C4-2B (cell line): Measurements from ENCODE around the gene KCTD18.
A peak's percentile ranks its signal among the peaks of the same experiment; 100 is the strongest.

Source experiments
- H3K27ac ChIP-seq: fragments of 450-650 bp; 2 replicates; pipeline ENCODE4 v1.5.1; 2017
- CTCF ChIP-seq: fragments of 450-650 bp; conservative IDR thresholded peaks from 2 replicates; pipeline ENCODE4 v1.5.1; 2017; ENCODE audit warnings: mild to moderate bottlenecking
- ZFX ChIP-seq: fragments of 450-650 bp; IDR thresholded peaks from 2 replicates; pipeline ENCODE4 v1.6.1; 2017

KCTD18 gene

DNA sequence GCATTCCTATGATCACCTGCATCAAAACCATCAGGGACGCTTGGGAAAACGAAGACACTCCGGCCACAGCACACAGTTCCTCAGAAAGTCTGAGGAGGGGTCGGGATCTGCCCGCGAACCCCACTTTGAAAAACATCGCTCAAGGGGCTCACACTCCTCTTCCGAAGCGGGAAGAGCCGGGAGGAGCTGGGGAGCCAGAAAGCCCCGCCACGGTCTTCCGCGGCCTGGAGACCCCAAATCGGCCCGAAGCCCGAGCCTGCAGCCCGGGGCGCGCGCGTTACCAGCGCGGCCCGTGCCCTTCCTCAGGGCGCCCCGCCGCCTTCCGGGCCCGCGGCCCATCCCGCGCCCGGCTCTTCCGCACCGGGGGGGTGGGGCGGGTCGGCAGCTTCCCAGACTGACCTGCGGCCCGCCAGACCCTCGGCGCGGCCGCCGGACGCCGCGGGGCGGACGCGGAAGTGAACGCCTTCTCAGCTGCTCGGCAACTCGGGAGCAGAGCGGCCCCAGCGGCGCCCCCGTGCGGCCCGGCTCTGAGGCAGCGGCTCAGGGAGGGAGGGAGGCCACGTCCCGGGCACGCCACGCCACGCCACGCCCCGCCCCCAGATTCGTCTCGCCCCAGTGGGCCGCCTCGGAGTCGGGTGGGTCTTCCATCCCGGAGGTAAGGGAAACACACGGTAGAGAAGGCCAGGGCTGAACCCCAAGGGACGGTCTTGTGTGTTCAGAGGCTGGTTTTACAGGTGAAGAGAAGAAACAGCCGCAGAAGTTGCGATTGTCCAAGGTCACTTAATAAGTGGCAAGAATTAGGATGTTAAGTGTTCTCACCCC lies at the start of gene KCTD18:
Gene KCTD18 (minus strand): TSS at position 457 of the 822 bp plus-strand sequence. CDS start 3,052 bp downstream, outside the sequence.
- TF ChIP-seq CTCF (peak; percentile 95), ZFX (peak; percentile 82)

GRCh38 chr2:200540793-200541192 lies 30.9 kb upstream of the KCTD18 start:
- no peak for TF ChIP-seq ZFX
- no peak for TF ChIP-seq CTCF
- no peak overlapping the region for H3K27ac ChIP-seq

More for the DNA sequence above, at the start of gene KCTD18:
- H3K27ac ChIP-seq = peak within 1 kb of the TSS; percentile 86

DNA sequence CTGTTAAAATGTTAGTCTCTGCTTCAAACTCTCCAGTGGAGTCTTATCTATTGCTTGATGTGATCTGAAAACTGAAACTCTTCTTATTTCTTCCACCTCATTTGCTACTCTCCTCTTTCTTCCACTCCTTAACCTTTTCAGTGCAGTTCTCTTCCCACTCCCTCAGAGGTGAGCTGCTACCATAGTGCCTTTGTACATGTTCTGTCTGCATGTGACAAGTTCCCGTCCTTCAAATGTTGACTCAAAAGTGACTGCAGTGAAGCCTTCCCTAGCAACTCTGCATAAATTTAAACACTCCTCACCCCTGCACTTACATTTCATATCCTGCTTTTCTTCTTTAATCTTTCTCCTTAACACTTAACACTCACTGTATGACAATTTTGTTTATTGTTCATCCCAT lies 28.3 kb upstream of the KCTD18 start:
- TF ChIP-seq ZFX = no peak
- TF ChIP-seq CTCF = no peak
- no peak overlapping the region for H3K27ac ChIP-seq

DNA sequence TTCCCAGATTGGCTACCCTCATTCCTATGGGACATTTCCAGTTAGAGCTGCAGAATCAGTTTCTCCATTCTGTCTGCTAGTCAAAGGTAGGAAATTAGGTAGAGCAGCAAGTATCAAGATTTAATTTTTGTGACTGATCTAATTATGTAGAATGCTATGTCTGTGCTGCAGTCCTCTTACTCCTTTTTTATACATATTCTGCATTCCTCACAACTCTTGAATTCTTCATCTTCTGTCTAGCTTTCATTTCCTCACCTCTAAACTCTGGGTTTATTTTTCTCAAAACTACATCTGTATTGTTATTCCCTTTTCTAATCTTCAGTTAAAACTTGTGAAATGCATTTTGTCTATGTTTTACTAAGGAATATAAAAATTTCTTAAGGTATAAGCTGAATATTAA lies 24.7 kb upstream of the KCTD18 start:
- TF ChIP-seq CTCF (no peak), ZFX (no peak)
- no peak overlapping the region for H3K27ac ChIP-seq

DNA sequence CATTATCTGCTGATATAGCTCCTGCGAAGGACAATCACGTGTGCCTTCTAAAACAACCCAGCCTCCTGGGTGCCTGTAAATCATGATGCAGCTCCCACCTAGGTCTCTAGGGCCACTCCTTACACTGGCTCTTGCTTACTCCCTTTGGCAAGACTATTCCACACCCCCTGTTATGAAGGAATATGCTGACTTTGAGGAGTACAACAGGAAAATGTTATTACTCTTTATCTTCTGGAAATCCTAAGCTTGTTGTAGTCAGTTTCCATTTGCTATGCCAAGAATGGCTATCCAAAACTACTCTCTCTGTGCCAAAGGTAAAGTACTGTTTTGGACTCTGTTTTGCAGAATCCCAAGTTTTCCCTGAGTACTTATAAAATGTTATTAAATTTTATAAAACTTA lies 23.9 kb upstream of the KCTD18 start:
- H3K27ac ChIP-seq = no peak overlapping the region
- TF ChIP-seq CTCF (no peak), ZFX (no peak)

DNA sequence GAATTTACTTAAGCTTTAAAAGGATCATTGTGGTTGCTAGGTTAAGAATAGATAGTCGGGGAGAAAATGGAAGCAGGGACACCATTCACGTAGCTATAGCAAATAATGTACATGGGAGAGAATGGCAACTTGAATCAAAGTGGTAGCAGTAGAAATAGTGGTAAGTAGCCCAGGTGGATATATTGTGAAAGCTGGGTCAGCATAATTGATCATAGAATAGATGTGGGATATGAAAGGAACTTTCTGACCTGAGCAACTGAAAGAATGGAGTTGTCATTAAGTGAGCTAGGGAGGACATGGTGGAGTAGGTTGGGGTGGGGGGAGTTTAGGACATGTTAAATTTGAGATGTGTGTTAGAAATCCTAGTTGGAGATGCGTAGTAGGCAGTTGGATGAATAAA lies 18.4 kb upstream of the KCTD18 start:
- H3K27ac ChIP-seq = no peak overlapping the region
- TF ChIP-seq ZFX (no peak), CTCF (no peak)

GRCh38 chr2:200525882-200526651 lies 16.2 kb upstream of the KCTD18 start, which contains the start of gene SGO2:
SGO2 (plus strand) TSS chr2:200526207; CDS start chr2:200532976, 6,769 bp downstream.
- peak within 1 kb of the TSS; percentile 86 for H3K27ac ChIP-seq
- TF ChIP-seq CTCF = no peak
- no peak for TF ChIP-seq ZFX
